Coronary artery (tissue), 2 donors: ENCODE results near the gene FBXL22.

ENCODE experiments used
- DNase-seq: peaks from one replicate; pipeline ENCODE4 v3.0.0-alpha.2; 2017; ENCODE audit warnings: low spot score
- H3K27ac ChIP-seq, 2 donors: fragments of 200-600 bp; sonication (generic); one replicate each; pipeline ENCODE4 v1.5.1; 2016 to 2019
- H3K4me3 ChIP-seq: fragments of 200-600 bp; sonication (generic); 2 replicates; pipeline ENCODE4 v1.5.1; 2016; ENCODE audit warnings: mild to moderate bottlenecking, moderate library complexity
- CTCF ChIP-seq: fragments of 200-600 bp; sonication (generic); IDR thresholded peaks from one replicate; pipeline ENCODE4 v1.5.1; 2019; ENCODE audit warnings: antibody characterized with exemption

FBXL22 gene

GRCh38 chr15:63556736-63557135 lies 40.5 kb upstream of the FBXL22 start:
- Histone ChIP-seq H3K27ac (no peak overlapping the region), H3K4me3 (no peak overlapping the region)
- DNase-seq = no peak
- no peak for TF ChIP-seq CTCF

GRCh38 chr15:63559753-63560152 lies 37.4 kb upstream of the FBXL22 start:
- Histone ChIP-seq H3K27ac (no peak overlapping the region), H3K4me3 (no peak overlapping the region)
- no peak for TF ChIP-seq CTCF
- DNase-seq = no peak

DNA sequence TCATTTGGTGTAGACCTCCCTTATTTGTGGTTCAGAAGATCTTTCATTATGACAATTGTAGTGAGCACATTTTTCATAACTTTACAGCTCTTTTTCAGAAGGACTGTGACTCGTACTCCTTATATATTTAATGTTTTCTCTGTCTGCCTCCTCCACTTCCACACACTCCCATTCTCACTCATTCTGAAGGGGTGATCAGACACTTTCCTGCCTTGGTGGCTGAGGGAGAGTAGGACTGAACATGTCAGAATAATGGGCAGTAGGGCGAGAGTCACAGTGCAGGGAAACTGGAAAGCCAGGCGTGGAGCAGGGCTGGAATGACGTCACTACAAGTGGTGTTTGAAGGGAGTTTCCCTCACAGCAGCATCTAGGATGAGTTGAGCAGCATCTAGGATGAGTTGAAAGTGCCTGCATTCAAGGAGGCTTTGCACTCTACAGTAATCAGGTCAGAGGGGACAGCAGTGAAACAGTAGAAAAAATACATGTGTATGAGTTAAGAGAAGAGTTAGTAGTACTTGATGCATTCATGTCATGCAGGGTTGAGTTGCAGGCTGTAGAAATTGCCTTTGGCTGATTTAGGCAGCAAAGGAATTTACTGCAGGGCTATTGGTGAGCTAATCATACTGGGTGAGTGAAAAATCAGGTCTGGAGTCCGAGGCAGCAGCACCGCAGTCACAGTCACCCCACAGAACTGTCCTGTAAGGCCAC lies 36.3 kb upstream of the FBXL22 start:
- Histone ChIP-seq H3K4me3 (no peak overlapping the region), H3K27ac (no peak overlapping the region)
- TF ChIP-seq CTCF = no peak
- no peak for DNase-seq

GRCh38 chr15:63564093-63564492 lies 33.1 kb upstream of the FBXL22 start:
- Histone ChIP-seq H3K27ac (no peak overlapping the region), H3K4me3 (no peak overlapping the region)
- no peak for DNase-seq
- no peak for TF ChIP-seq CTCF

DNA sequence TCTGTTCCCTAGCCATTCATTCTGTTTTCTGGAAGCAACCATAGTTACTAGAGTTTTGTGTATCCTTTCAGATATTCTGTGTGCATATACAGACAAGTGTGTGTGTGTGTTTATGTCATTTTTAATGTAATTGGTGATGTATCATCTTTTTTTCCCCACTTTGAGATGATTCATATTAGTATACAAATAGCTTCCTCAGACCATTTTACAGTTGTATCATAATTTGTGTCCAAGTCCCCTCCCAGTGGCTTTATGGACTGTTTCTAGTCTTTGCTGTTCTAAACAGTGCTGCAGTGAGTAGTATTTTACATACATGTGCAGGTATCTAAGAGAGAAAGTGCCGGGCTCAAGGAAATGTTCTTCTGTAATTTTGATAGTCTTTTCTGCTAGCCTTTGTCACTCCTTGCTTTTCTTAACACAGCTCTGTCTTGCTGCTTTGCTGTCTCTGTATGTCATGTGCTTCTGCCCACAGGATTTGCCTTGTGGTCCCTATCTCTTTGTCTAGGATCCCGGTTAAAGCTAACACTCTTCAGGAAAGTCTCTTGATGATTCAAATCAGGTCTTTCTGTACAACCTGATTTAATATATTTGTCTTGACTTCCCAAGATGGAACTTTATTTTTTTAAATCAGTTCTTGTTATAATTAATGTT lies 31.5 kb upstream of the FBXL22 start:
- DNase-seq = no peak
- TF ChIP-seq CTCF = no peak
- no peak overlapping the region for H3K27ac ChIP-seq
- H3K4me3 ChIP-seq = no peak overlapping the region

- Histone ChIP-seq H3K4me3 (no peak overlapping the region), H3K27ac (no peak overlapping the region)
- TF ChIP-seq CTCF = no peak
- DNase-seq = no peak
Measured at GRCh38 chr15:63572749-63573464, 24.3 kb upstream of the FBXL22 start.

- TF ChIP-seq CTCF = no peak
- Histone ChIP-seq H3K4me3 (no peak overlapping the region), H3K27ac (no peak overlapping the region)
- no peak for DNase-seq
Measured at GRCh38 chr15:63573533-63573932, 23.7 kb upstream of the FBXL22 start.
